GM12865 (cell line): Measurements from ENCODE around the gene ARIH2.

Experiments used
- DNase-seq: peaks from one replicate; pipeline ENCODE4 v3.0.0; 2010; ENCODE audit warnings: low read depth
- H3K4me3 ChIP-seq: 2 replicates; pipeline ENCODE4 v1.5.1; 2011; ENCODE audit warnings: mild to moderate bottlenecking, low read depth, low read length, control low read depth
- TF ChIP-seq, protein P1 (sequence below): IDR thresholded peaks from 2 replicates; pipeline ENCODE4 v1.5.1; 2011; ENCODE audit warnings: low read length, control low read depth, low read depth, inconsistent platforms; ENCODE audit not compliant: insufficient read depth; ENCODE audit errors: missing control alignments

ARIH2 gene

GRCh38 chr3:48929358-48930035, 10.9 kb downstream of the ARIH2 start:
- no peak for DNase-seq
- TF ChIP-seq, protein P1, sequence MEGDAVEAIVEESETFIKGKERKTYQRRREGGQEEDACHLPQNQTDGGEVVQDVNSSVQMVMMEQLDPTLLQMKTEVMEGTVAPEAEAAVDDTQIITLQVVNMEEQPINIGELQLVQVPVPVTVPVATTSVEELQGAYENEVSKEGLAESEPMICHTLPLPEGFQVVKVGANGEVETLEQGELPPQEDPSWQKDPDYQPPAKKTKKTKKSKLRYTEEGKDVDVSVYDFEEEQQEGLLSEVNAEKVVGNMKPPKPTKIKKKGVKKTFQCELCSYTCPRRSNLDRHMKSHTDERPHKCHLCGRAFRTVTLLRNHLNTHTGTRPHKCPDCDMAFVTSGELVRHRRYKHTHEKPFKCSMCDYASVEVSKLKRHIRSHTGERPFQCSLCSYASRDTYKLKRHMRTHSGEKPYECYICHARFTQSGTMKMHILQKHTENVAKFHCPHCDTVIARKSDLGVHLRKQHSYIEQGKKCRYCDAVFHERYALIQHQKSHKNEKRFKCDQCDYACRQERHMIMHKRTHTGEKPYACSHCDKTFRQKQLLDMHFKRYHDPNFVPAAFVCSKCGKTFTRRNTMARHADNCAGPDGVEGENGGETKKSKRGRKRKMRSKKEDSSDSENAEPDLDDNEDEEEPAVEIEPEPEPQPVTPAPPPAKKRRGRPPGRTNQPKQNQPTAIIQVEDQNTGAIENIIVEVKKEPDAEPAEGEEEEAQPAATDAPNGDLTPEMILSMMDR = no peak
- H3K4me3 ChIP-seq = no peak overlapping the region

GRCh38 chr3:48930590-48930989, 11.9 kb downstream of the ARIH2 start:
- DNase-seq = no peak
- TF ChIP-seq, protein P1 = no peak
- no peak overlapping the region for H3K4me3 ChIP-seq

GRCh38 chr3:48931944-48932580, 13.4 kb downstream of the ARIH2 start:
- TF ChIP-seq, protein P1 = no peak
- H3K4me3 ChIP-seq = no peak overlapping the region
- no peak for DNase-seq

DNA sequence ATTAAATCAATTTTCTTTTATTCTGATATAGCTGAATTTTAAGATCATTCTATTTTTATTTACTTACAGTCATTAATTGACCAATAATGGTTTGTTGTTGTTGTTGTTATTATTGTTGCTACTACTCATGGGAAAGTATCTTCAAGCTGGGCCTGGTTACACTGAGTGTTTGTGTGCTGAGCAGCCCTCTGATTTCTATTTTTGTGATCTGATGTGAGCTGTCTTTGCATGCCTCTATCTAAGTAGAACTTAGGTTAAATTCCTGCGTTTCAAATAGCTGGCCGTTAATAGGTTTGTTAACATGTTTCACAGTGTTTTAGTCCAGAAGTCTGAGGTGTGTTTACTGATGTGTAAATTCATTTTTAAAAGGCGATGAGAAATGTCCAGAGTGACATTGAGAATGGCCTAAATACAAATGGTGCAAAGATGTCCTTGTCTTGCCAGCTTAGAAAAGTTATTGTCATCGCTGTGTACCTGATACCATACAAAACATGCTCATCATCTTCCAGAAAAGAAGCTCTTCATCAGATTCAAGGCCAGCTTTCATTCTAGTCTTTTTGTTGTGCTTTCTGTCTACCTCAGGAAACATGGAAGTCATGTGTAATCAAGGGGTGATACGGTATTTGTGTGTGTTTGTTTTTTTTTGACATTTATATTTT, 15.8 kb downstream of the ARIH2 start:
- TF ChIP-seq, protein P1 = no peak
- H3K4me3 ChIP-seq = no peak overlapping the region

DNA sequence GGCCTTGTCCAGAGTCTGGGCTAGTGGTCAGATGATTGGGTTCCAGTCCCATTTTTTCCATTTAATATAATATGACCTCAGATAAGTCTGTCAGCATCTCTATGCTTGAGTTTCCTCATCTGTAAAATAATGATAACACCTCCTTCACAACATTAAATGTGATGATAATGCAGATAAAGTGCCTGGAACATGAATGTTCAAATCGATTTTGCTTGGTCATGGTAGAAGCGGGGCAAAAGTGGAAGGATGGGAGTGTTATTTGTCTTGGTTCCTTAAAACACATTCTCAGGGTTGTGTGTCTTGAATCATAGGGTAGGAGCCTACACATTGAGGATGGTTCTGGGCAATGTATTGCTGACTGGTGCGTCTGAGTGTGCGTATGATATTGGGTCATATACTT, 16.9 kb downstream of the ARIH2 start:
- DNase-seq = no peak
- H3K4me3 ChIP-seq = no peak overlapping the region
- TF ChIP-seq, protein P1 = no peak

More for the DNA sequence above, 15.8 kb downstream of the ARIH2 start:
- DNase-seq = no peak

DNA sequence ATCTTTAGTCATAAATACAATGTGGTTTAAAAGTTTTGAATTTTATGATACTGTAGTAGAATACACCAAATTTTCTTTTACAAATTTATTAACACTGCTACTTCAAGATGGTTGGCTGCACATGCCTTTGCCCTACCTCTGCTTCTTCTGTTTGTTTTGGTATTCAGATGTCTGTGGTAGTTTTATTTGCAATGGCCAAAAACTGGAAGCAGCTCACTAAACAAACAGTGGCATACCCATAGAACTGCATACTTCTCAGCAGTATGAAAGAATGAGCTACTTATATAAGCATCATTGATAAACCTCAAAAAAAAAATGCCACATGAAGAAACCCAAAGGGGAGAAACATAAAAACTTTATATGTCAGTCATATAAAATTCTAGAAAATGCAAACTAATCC, 19.5 kb downstream of the ARIH2 start:
- TF ChIP-seq, protein P1 = no peak
- no peak for DNase-seq
- no peak overlapping the region for H3K4me3 ChIP-seq

GRCh38 chr3:48938689-48939088, 20.0 kb downstream of the ARIH2 start:
- TF ChIP-seq, protein P1 = no peak
- H3K4me3 ChIP-seq = no peak overlapping the region
- DNase-seq = no peak
